EH (cell line): ENCODE measurements around the gene ISY1.
"Not testable (repeated sequence)": the region's sequence is repeated elsewhere in the genome, so short reads cannot be mapped to it uniquely, and the experiment has no call there.

Source experiments
- DNase-seq: peaks from one replicate; pipeline ENCODE4 v3.0.0-alpha.2; 2015; ENCODE audit warnings: low read depth

The ISY1 gene

DNA sequence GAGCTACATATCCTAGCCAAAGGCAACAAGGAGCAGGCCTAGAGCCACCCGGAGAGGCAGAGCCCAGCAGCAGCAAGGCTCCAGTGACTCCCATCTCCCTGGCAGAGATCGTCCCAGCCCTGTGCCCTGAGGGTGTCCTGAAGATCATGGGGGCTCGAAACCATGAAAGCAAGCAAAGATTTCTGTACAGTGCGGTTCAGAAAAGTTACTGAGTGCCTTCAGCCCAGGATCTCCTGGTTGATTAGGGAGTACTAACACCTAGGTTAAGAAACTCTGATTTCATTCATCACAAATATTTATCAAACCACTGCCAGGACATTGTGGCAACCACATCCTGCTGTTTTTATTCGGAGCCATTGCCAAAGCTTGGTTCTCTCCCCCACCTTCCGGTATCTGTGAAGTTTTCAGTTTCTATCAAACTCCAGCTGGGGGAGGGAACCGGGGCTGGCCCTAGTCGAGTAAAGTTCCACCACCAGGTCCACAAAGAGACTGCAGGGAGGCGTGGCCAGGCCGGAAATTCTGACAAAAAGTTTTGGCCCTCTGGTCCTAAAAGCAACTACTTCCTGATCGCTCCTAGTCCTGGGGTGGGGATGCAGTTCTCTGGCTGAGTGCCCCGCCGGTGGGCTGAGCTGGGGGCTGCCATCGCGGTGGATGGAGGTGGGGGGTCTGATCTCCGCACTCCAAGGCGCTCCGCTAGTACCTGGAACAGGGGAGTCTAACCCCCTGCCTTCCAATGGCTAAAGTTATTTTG is 40.4 kb downstream of the ISY1 start:
- DNase-seq, result peak; percentile 96

DNA sequence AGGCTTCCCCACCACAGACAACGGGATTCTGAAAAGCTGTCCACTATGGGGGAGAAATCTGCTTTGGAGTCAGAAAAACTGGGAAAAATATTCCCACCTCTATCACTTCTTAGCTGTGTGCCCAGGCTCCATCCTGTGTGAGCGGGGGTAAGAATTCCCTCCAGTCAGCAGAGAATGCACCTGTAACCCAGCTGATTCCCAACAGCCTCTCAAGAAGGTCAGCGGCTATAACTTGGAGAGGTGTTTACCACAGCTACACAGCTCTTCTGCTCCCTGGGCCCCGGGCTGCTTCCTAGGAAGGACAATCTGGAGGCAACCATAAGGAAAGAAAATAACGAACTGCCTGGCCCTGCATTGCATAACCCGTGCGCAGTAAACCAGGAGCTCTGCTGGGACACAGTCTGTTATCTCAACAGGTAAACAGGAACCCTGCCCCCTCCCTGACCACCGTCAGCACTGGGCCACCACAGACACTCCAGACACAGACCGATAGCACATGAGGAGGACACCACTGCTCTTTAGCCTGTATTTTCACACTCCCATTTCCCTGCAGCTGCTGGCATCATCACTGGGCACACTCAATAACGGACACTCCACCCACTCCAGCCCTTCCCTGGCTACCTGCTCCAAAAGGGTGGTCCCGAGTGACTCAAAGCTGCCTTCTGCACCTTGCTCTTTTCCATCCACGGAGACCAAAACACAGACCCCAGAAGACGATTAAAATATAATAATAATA is 41.3 kb downstream of the ISY1 start:
- no peak for DNase-seq

- DNase-seq, result no peak
Observed at GRCh38 chr3:129118745-129119144, 42.1 kb downstream of the ISY1 start.

DNA sequence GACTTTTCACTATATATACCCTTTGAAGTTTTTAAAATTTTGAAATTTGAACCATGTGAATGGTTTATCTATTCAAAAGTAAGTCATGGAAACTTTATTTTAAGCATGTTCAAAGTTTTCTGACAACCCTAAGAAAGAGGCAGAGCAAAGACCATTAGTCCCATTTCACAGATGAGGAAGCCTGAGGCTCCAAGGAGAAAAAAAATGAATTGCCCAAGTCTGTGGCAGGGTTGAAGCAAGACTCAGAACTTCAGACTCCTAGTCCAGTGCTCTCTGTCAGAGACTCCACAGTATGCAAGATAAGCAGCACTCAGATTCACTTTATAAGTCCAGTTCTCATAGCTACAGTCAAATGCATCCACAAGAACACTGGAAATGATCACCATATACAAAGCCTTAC is 43.7 kb downstream of the ISY1 start:
- no peak for DNase-seq

- peak; percentile 7 for DNase-seq
Observed at GRCh38 chr3:129116482-129116946, 44.3 kb downstream of the ISY1 start.

- DNase-seq, result no peak
Observed at GRCh38 chr3:129114455-129114854, 46.4 kb downstream of the ISY1 start.

DNA sequence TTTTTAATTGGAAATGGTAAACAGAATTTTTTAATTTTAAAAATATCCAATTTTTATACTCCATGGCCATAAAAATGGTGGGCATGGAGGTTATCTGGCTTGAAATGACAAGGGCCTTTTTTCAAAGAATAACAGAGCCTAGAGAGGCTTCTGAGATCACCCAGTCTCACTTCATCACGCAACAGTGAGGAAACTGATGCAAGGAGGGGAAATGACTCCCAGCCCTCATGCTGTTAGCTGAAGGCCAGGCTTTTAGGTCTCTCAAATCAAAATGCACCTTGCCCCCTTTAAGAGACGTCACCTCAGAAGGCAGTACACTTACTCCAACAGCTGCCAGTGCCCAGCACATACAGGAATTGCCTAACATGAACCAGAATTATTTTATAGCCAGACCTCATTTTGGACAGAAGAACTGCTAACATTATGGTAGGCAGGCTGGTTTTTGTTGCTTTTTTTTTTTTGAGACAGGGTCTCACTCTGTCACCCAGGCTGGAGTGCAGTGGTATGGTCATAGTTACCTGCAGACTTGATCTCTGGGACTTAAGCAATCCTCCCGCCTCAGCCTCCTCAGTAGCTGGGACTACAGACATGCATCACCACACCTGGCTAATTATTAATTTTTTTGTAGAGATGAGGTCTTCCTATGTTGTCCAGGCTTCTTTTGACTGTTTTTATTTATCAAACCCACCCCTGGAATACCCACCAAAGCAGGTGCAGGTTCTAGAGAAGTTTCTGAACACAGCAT is 48.4 kb downstream of the ISY1 start:
- peak; percentile 28 for DNase-seq

DNA sequence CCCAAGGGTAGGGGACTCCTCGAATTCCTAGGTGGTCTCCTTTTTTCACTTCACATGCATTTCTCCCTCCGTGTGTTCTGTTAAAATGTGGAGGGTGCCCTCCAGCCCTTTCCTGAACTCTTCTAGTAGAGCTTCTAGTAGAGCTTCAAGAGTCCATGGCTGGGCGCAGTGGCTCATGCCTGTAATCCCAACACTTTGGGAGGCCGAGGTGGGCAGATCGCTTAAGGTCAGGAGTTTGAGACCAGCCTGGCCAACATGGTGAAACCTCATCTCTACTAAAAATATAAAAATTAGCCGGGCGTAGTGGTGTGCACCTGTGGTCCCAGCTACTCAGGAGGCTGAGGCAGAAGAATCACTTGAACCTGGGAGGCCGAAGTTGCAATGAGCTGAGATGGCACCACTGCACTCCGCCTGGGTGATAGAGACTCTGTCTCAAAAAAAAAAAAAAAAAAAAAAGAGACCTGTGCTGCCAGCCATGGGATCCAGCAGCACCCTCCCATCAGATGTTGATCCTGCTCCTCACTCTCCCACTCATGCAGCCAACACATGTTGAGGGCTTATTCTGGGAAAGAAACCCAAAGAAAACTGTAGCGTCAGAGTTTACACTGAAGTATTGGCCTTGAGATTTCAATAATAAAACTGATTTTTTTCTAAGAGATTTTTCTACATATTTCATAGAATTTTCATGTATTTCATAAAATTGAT is 49.6 kb downstream of the ISY1 start:
- not testable (repeated sequence) for DNase-seq

- DNase-seq, result no peak
Observed at GRCh38 chr3:129107793-129108192, 53.1 kb downstream of the ISY1 start.

- DNase-seq, result no peak
Observed at GRCh38 chr3:129106866-129107565, 53.8 kb downstream of the ISY1 start.

- DNase-seq, result no peak
Observed at GRCh38 chr3:129106320-129106719, 54.5 kb downstream of the ISY1 start.

DNA sequence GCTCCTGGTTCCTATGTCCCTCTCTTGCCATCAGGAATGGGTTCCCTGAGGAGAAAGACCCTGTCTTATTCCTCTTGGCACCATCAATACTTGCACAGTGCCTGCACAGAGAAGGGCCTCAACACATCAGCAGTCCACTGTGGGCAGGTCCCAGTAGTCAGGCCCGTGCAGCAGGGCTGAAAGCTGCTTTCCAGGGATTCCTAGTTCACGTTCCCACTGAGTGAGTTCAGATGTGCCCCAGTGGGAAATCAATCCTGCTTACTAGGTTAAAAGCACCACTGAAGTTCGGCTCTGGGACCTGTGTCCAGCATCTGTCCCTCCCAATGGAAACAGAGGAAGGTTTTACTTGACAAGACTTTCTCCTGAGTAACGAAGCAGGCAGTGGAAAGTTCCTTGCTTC is 55.0 kb downstream of the ISY1 start:
- no peak for DNase-seq

- DNase-seq, result no peak
Observed at GRCh38 chr3:129104498-129105079, 56.3 kb downstream of the ISY1 start.

- no peak for DNase-seq
Observed at GRCh38 chr3:129104051-129104450, 56.8 kb downstream of the ISY1 start.

DNA sequence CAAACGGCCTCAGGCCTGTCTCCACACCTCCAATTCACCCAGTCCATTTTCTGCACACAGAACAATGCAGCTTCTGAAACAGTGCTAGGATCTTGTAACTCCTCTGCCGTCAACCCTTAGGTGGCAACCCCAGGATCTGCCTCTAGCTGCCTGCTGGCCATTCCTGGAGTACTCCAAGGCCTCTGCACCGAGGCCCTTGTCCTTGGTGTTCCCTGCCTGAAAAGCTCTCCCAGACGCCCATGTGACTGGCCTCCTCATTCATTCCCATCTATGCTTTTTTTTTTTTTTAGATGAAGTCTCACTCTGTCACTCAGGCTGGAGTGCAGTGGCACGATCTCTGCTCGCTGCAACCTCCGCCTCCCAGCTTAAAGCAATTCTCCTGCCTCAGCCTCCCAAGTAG is 57.6 kb downstream of the ISY1 start:
- no peak for DNase-seq

DNA sequence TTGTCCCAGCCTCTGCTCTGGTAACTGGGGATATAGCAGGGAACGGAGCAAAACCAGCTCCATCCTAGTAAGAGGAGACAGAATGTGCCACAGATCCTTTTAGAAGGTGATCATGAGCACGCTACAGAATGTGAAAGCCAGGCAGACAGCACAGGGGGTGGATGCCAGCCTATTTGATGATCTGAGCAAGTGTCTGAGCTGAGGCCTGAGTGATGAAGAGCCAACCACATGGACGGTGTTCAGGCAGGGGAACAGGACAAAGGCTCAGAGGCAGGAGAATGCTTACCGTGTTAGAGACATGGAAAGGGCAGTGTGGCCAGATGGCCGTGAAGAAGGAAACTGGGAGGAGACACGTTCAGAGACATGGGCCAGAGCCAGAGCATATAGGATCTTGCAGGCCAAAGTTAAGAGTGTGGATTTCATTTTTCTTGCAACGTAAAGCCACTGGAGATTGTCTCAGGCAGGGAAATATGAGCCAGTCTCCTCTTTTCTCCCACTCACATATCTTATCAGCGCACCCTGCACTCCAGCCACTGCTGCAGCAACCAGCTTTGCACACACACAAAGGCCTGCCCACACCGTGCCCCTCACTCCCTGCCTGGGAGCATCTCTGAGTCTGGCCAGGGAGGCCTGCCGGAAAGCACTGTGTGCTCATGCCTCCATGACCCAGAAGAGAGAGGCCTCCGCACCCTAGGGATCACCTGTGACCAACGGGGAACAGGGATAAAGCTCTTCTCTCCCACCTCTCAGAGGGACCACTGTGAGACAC is 59.3 kb downstream of the ISY1 start:
- no peak for DNase-seq

GRCh38 chr3:129100274-129100673 is 60.6 kb downstream of the ISY1 start:
- no peak for DNase-seq

- no peak for DNase-seq
Observed at GRCh38 chr3:129095285-129095684, 65.6 kb downstream of the ISY1 start.

- DNase-seq, result not testable (repeated sequence)
Observed at GRCh38 chr3:129088312-129088711, 72.6 kb downstream of the ISY1 start.

DNA sequence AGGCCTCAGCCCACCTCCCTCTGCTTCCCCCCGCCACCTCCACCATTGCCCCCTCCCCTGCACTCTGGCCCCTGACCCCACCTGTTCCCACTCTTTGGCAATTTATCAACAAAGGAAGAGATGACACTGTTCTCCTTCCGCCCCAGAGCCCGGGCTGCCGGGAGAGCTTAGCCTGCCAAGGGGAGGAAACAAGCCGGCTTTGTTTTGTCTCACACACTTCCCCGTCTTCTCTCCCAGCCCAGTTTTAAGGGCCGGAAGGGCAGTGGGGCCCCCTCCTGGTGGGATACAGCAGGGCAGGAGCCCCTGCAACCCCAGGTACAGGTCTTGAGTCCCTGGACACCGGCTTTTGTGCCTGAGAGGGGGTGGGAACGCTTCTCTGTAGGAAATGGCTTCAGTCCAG is 73.0 kb downstream of the ISY1 start:
- DNase-seq, result peak; percentile 29
